Suprapubic skin (tissue), 4 donors: ENCODE results near the gene HAGH. TPM values are rescaled to one million over a fixed set of nuclear protein-coding genes. Genes with fewer than 3 reads are reported as not detected.

Source experiments
- DNase-seq, 2 donors: peaks; one replicate each; pipeline ENCODE4 v3.0.0-alpha.2; 2019; ENCODE audit warnings: low spot score in 2 of 2
- H3K27ac ChIP-seq: fragments of 200-600 bp; sonication (generic); one replicate; pipeline ENCODE4 v1.5.1; 2019
- H3K27me3 ChIP-seq: fragments of 200-600 bp; sonication (generic); one replicate; pipeline ENCODE4 v1.5.1; 2019
- H3K36me3 ChIP-seq: fragments of 200-600 bp; sonication (generic); one replicate; pipeline ENCODE4 v1.5.1; 2019
- H3K4me1 ChIP-seq: fragments of 200-600 bp; sonication (generic); one replicate; pipeline ENCODE4 v1.5.1; 2019
- H3K4me3 ChIP-seq: fragments of 200-600 bp; sonication (generic); one replicate; pipeline ENCODE4 v1.5.1; 2019; ENCODE audit warnings: mild to moderate bottlenecking
- H3K9me3 ChIP-seq: fragments of 200-600 bp; sonication (generic); one replicate; pipeline ENCODE4 v1.5.1; 2019
- CTCF ChIP-seq, 2 donors: fragments of 200-600 bp in 1 of 2; fragments of 450-650 bp in 1 of 2; sonication (generic) in 1 of 2; IDR thresholded peaks; one replicate each; pipeline ENCODE4 v1.5.1; 2016 to 2019; ENCODE audit warnings: antibody characterized with exemption in 2 of 2, mild to moderate bottlenecking in 1 of 2, moderate library complexity in 1 of 2
- EP300 ChIP-seq: sonication (generic); formaldehyde crosslinking; IDR thresholded peaks from one replicate; pipeline ENCODE4 v1.6.1; 2017; ENCODE audit warnings: antibody characterized with exemption
- POLR2A ChIP-seq, 2 donors: fragments of 450-650 bp; IDR thresholded peaks; one replicate each; pipeline ENCODE4 v1.6.1; 2017; ENCODE audit warnings: antibody characterized with exemption in 2 of 2, mild to moderate bottlenecking in 2 of 2, moderate library complexity in 2 of 2
- POLR2AphosphoS5 ChIP-seq, 3 donors: sonication (generic); formaldehyde crosslinking; IDR thresholded peaks; one replicate each; pipeline ENCODE4 v1.6.1; 2017; ENCODE audit warnings: antibody characterized with exemption in 3 of 3
- WGBS: methylation state at CpG from one replicate; pipeline ENCODE4 v1.1.5; 2018; 5-methylcytosine and 5-hydroxymethylcytosine counted together
- total RNA-seq, 4 donors: library from RNA; depleted of rRNA; stranded (reverse); fragments of >200 nt; gene quantifications; one replicate each; pipeline ENCODE4 v1.1.0, GENCODE V29; 2016

HAGH gene
- total RNA-seq, 4 donors from 2014 or later: 49.8 to 66.6 (median 51.9) TPM

GRCh38 chr16:1758923-1759322 lies 67.7 kb downstream of the HAGH start:
- no peak for TF ChIP-seq POLR2AphosphoS5 (IDR thresholded peaks at IDR 0.05)
- Histone ChIP-seq H3K4me1 (peaks cover 12% of the 10 kb centered on the region), H3K9me3 (no peaks in the 10 kb centered on the region), H3K27ac (no peak overlapping the region), H3K4me3 (no peak overlapping the region), H3K36me3 (peaks cover 65% of the 10 kb centered on the region), H3K27me3 (no peaks in the 10 kb centered on the region)
- DNase-seq: no peak
- 92% methylated on average over 13 of the region's 18 CpGs for WGBS

- TF ChIP-seq POLR2AphosphoS5 (IDR thresholded peaks at IDR 0.05): no peak
- no peak for TF ChIP-seq POLR2A (IDR thresholded peaks at IDR 0.05)
- no peak for TF ChIP-seq CTCF (IDR thresholded peaks at IDR 0.05)
- TF ChIP-seq EP300: no peak
- no peaks in the 10 kb centered on the region for H3K27me3 ChIP-seq
- 94% methylated on average over 27 of the region's 37 CpGs for WGBS
- H3K27ac ChIP-seq: no peak overlapping the region
- H3K36me3 ChIP-seq: peaks cover 60% of the 10 kb centered on the region
- H3K4me1 ChIP-seq: peaks cover 11% of the 10 kb centered on the region
- no peaks in the 10 kb centered on the region for H3K9me3 ChIP-seq
- H3K4me3 ChIP-seq: no peak overlapping the region
- DNase-seq: no peak
Observed at GRCh38 chr16:1757714-1758461, 68.7 kb downstream of the HAGH start.

Other genes starting within 250 kb of the HAGH start
- gene IFT140, start 214.8 kb downstream of the HAGH start, total RNA-seq: 10 to 100 TPM; 13.8 to 38.4 (median 17.0) TPM
- gene CRAMP1, start 214.5 kb downstream of the HAGH start, total RNA-seq: 10 to 100 TPM; 15.7 to 39.3 (median 26.1) TPM
- gene JPT2, start 148.5 kb downstream of the HAGH start, total RNA-seq: 10 to 100 TPM; 22.6 to 59.2 (median 35.0) TPM
- 100 to 1,000 TPM in 1 of 4 donors, 10 to 100 TPM in 3; 56.0 to 206 (median 82.1) TPM for gene MAPK8IP3, start 120.6 kb downstream of the HAGH start, total RNA-seq
- gene NME3, start 55.3 kb downstream of the HAGH start, total RNA-seq: 100 to 1,000 TPM in 3 of 4 donors, 10 to 100 TPM in 1; 76.9 to 115 (median 103) TPM
- gene EME2, start 54.0 kb downstream of the HAGH start, total RNA-seq: 10 to 100 TPM in 2 of 4 donors, 1 to 10 TPM in 2; 9.8 to 26.3 (median 15.1) TPM
- 10 to 100 TPM; 46.8 to 74.3 (median 64.9) TPM for gene MRPS34, start 53.7 kb downstream of the HAGH start, total RNA-seq
- gene SPSB3, start 44.3 kb downstream of the HAGH start, total RNA-seq: 100 to 1,000 TPM; 124 to 205 (median 156) TPM
- 100 to 1,000 TPM in 1 of 4 donors, 10 to 100 TPM in 3; 55.4 to 115 (median 90.8) TPM for gene NUBP2, start 43.9 kb downstream of the HAGH start, total RNA-seq
- gene IGFALS, start 33.1 kb downstream of the HAGH start, total RNA-seq: 1 to 10 TPM in 2 of 4 donors, under 1 TPM in 2; 0.42 to 2.4 (median 1.1) TPM
- 10 to 100 TPM; 47.4 to 84.7 (median 49.1) TPM for gene FAHD1, start 381 bp upstream of the HAGH start, total RNA-seq
- gene MEIOB, start 45.3 kb upstream of the HAGH start, total RNA-seq: under 1 TPM in 2 of 4 donors, not detected in 2; 0.29 to 0.68 TPM
- gene HS3ST6, start 91.6 kb upstream of the HAGH start, total RNA-seq: 10 to 100 TPM; 28.5 to 76.7 (median 58.5) TPM
- 10 to 100 TPM; 14.9 to 28.6 (median 23.5) TPM for gene MSRB1, start 116.4 kb upstream of the HAGH start, total RNA-seq
- gene RPL3L, start 127.9 kb upstream of the HAGH start, total RNA-seq: under 1 TPM in 3 of 4 donors, not detected in 1; 0.29 to 0.60 (median 0.42) TPM
- 100 to 1,000 TPM; 157 to 196 (median 174) TPM for gene NDUFB10, start 132.7 kb upstream of the HAGH start, total RNA-seq
- 1,000 to 10,000 TPM; 3,268 to 4,213 (median 3,625) TPM for gene RPS2, start 138.0 kb upstream of the HAGH start, total RNA-seq
- gene RNF151, start 140.0 kb upstream of the HAGH start, total RNA-seq: not detected
- 10 to 100 TPM; 49.2 to 73.5 (median 57.2) TPM for gene TBL3, start 145.2 kb upstream of the HAGH start, total RNA-seq
- 1 to 10 TPM in 3 of 4 donors, not detected in 1; 1.1 to 3.1 (median 2.0) TPM for gene NOXO1, start 154.6 kb upstream of the HAGH start, total RNA-seq
- gene GFER, start 157.4 kb upstream of the HAGH start, total RNA-seq: 10 to 100 TPM in 1 of 4 donors, 1 to 10 TPM in 3; 7.0 to 11.2 (median 9.5) TPM
- 1 to 10 TPM in 1 of 4 donors, under 1 TPM in 2, not detected in 1; 0.42 to 1.7 (median 0.60) TPM for gene SYNGR3, start 163.1 kb upstream of the HAGH start, total RNA-seq
- gene ZNF598, start 183.0 kb upstream of the HAGH start, total RNA-seq: 100 to 1,000 TPM in 1 of 4 donors, 10 to 100 TPM in 3; 69.4 to 103 (median 84.0) TPM
- 1 to 10 TPM in 2 of 4 donors, under 1 TPM in 1, not detected in 1; 0.65 to 5.6 (median 3.0) TPM for gene NPW, start 193.0 kb upstream of the HAGH start, total RNA-seq
- gene NHERF2, start 200.1 kb upstream of the HAGH start, total RNA-seq: 10 to 100 TPM; 13.8 to 36.5 (median 21.8) TPM
- 10 to 100 TPM; 15.9 to 40.5 (median 20.9) TPM for gene NTHL1, start 221.0 kb upstream of the HAGH start, total RNA-seq
- gene TSC2, start 221.2 kb upstream of the HAGH start, total RNA-seq: 100 to 1,000 TPM; 103 to 193 (median 143) TPM